ENCODE results near the gene ELAPOR1. TPM values are rescaled to one million over a fixed set of nuclear protein-coding genes. Genes with fewer than 3 reads are reported as not detected.

The ELAPOR1 gene, protein sequence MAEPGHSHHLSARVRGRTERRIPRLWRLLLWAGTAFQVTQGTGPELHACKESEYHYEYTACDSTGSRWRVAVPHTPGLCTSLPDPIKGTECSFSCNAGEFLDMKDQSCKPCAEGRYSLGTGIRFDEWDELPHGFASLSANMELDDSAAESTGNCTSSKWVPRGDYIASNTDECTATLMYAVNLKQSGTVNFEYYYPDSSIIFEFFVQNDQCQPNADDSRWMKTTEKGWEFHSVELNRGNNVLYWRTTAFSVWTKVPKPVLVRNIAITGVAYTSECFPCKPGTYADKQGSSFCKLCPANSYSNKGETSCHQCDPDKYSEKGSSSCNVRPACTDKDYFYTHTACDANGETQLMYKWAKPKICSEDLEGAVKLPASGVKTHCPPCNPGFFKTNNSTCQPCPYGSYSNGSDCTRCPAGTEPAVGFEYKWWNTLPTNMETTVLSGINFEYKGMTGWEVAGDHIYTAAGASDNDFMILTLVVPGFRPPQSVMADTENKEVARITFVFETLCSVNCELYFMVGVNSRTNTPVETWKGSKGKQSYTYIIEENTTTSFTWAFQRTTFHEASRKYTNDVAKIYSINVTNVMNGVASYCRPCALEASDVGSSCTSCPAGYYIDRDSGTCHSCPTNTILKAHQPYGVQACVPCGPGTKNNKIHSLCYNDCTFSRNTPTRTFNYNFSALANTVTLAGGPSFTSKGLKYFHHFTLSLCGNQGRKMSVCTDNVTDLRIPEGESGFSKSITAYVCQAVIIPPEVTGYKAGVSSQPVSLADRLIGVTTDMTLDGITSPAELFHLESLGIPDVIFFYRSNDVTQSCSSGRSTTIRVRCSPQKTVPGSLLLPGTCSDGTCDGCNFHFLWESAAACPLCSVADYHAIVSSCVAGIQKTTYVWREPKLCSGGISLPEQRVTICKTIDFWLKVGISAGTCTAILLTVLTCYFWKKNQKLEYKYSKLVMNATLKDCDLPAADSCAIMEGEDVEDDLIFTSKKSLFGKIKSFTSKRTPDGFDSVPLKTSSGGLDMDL
- total RNA-seq, result 3.5 TPM

DNA sequence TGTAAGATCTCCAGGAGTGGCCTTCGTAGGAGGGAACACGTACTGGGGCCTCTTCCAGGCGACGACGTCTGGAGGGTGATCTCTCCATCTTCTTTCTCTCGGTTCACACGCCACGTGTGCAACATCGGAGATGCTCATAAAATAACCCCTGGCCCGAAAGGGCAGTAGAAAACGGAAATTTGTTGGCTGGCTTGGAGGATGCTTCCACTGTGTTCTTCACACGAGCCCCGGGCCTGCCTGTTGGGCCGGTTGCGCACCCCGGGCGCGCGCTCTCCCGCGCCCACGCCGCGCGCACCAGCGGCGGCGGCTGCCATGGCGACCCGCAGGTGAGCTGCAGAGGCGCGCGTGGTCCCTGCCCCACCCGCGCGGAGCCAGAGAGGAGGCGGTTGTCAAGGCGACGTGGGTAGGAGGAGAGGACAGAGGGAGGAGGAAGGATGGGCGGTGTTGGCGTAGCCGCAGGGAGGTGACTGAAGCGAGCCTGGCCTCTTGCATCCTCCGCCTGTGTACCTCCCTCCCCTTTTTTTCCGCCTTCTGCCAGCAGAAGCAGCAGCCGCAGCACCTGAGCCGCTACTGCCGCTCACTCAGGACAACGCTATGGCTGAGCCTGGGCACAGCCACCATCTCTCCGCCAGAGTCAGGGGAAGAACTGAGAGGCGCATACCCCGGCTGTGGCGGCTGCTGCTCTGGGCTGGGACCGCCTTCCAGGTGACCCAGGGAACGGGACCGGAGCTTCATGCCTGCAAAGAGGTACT is at the start of gene ELAPOR1:
Gene ELAPOR1 (plus strand): TSS at position 526 of the 752 bp plus-strand sequence. CDS start 69 bp downstream, at position 595.
- no peak for DNase-seq

DNA sequence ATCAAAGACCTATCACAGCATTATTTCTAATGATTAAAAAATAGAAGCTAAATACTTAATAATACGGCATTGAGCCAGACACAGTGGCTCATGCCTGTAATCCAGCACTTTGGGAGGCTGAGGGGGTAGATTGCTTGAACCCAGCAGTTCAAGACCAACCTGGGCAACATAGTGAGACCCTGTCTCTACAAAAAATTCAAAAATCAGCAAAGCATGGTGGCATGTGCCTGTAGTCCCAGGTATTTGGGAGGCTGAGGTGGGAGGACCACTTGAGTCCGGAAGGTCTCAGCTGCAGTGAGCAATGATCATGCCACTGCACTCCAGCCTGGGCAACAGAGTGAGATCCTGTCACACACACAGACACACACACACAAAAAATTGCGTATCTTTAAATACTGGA is 48.8 kb upstream of the ELAPOR1 start:
- DNase-seq, result no peak

DNA sequence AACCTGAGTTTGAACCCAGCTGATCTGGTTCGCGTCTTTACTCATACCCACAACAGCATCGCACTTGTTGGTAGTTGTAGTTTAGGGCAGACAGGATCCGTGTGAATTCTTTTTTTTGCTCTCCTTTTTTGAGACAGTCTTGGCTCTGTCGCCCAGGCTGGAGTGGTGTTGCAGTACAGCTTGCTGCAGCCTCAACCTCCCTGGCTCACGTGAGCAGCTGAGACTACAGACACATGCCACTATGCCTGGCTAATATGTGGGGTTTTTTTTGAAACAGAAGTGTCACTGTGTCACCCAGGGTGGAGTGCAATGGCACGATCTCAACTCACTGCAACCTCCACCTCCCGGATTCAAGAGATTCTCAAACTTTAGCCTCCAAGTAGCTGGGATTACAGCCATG is 46.0 kb upstream of the ELAPOR1 start:
- DNase-seq, result no peak

GRCh38 chr1:109069294-109069693 is 44.6 kb upstream of the ELAPOR1 start:
- DNase-seq, result no peak

- DNase-seq, result peak; percentile 96
Observed at GRCh38 chr1:109075531-109076490, 38.1 kb upstream of the ELAPOR1 start, which contains the start of gene TAF13. Gene TAF13 (minus strand): TSS chr1:109076003. CDS start chr1:109075947, 56 bp downstream.

- no peak for DNase-seq
Observed at GRCh38 chr1:109078317-109078716, 35.6 kb upstream of the ELAPOR1 start.

DNA sequence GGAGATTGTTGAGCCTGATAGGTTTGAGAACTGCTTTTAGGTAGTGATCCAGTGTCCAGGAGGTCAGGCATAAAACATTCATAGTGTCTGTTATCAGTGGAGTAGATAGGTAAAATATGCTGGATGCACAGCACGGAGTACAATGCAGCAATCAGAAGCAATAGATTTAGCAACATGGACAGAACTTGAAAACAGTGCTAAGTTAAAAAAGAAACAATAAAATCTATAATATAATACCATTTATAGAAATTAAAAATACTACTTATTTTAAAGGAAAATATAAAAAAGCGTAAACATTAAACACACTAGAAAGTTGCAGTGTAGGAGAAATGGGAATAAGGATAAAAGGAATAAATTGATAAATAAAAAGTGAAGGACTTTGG is 34.7 kb upstream of the ELAPOR1 start:
- DNase-seq, result no peak

DNA sequence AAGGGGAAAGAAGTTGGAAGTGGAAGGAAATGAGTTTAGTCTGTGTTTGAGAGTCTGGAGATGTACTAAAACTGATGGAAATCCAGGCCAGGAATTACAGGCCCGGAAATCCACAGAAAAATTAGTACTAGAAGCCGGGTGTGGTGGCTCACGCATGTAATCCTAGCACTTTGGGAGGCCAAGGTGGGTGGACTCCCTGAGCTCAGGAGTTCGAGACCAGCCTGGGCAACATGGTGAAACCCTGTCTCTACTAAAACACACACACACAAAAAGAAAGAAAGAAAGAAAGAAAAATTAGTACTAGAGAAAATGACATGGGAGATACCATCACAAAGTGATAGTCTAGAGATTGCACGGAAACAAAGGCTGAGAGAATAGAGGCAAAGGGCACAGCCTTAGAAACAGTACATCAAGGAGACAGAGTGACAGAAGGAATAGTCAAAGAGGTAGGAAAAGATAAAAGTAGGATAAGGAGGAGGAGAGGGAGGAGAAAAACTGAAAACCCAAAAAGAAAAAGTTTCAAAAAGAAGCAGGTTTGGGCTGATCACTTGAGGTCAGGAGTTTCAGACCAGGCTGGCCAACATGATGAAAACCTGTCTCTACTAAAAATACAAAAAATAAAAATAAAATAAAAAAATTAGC is 33.4 kb upstream of the ELAPOR1 start:
- no peak for DNase-seq

- DNase-seq, result no peak
Observed at GRCh38 chr1:109083501-109083900, 30.4 kb upstream of the ELAPOR1 start.

GRCh38 chr1:109083923-109084322 is 30.0 kb upstream of the ELAPOR1 start:
- peak; percentile 21 for DNase-seq

- DNase-seq, result no peak
Observed at GRCh38 chr1:109084563-109085517, 29.1 kb upstream of the ELAPOR1 start.

- DNase-seq, result peak; percentile 57
Observed at GRCh38 chr1:109089242-109090015, 24.5 kb upstream of the ELAPOR1 start.

DNA sequence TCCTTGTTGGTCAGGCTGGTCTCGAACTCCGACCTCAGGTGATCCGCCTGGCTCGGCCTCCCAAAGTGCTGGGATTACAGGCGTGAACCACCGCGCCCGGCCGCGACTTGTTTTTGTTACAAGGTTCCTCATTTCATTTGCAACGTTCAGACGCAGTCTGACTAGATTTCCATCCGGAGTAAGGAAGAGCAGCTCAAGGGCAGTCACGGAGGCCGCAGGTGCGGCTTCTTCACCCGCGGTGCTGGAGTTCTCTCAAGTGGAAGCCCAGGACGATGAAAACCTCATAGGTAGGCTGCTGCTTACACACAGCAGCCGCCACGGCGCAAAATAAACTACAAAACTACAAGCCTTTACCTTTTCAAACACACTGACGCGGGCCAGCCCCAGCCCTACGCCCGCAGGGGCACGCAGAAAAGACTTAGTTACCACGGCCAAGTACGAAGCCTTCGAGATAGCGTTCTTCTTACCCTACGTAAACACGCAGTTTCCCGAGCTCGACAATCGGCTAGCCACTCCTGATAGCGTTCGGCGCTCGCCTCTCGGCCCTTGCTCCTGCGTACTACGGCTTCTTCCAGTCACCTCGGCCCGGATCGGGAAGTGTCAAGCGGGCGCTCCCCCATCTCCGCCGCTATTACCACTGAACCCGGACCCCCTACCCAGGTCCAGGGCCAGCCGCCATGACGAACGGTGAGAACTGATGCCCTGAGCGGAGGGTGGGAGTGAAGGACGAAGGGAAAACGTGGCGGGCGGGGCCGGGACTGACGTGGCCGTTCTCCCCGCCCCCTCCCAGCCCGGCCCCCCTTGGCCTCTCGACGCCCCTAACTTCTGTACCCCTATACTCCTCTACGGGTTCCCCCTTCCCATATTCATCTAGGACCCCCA is 23.5 kb upstream of the ELAPOR1 start, which contains the start of gene TMEM167B:
Gene TMEM167B (plus strand): TSS at position 569 of the 882 bp plus-strand sequence. CDS start 109 bp downstream, at position 678.
- DNase-seq, result peak; percentile 93

- DNase-seq, result peak; percentile 71
Observed at GRCh38 chr1:109091078-109091838, 22.7 kb upstream of the ELAPOR1 start.

- no peak for DNase-seq
Observed at GRCh38 chr1:109091839-109092193, 22.1 kb upstream of the ELAPOR1 start.

- no peak for DNase-seq
Observed at GRCh38 chr1:109094377-109094803, 19.5 kb upstream of the ELAPOR1 start.

Measured in skin of body (tissue), 2 donors.